Kidney glomerular epithelial cell (primary cell): Measurements from ENCODE around the gene PRR5L.

Experiments used
- DNase-seq: peaks from one replicate; lab custom pipeline; 2025; lab: John Stamatoyannopoulos, UW

The PRR5L gene, protein sequence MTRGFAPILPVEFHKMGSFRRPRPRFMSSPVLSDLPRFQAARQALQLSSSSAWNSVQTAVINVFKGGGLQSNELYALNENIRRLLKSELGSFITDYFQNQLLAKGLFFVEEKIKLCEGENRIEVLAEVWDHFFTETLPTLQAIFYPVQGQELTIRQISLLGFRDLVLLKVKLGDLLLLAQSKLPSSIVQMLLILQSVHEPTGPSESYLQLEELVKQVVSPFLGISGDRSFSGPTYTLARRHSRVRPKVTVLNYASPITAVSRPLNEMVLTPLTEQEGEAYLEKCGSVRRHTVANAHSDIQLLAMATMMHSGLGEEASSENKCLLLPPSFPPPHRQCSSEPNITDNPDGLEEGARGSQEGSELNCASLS

DNA sequence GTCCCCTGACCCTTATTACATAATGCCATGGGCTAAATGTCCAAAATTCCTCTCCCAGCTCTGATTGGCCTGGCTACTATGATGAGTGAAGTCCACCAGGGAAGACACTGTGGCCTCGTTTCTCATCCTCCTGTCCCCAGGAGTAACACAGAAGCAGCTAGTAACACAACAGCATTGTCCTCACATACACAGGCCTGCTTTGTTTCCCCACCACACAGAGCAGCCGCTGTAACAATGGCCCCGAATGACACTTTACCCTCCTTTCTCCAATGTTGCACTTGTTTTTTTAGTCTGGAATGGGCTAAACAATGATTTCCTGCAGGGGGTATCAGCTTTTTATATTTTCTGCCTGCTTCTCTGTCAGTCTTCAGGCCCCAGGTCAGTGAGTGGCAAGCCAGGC is at the start of gene PRR5L:
PRR5L (plus strand) TSS at position 363 of the 400 bp plus-strand sequence. CDS start 104,834 bp downstream, outside the sequence.
- no peak for DNase-seq

DNA sequence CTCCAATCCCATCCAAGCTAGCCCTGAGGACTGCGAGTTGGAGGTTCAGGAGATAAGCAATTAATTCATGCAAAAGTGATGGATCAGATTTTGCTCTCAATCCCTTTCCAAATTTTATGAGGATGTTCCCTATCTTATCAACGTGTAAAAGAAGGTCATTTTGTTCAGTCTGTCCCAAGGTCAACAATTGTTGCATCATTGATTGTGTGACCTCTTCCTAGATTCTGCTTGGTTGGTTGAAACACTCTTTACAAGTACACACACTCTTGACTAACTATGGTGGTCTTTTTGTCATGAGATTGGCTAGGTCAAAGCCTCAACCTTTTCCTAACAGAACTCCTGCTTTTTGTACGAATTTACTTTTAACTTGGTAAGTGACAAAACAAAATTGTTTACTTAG is 48.6 kb upstream of the PRR5L start:
- no peak for DNase-seq

DNA sequence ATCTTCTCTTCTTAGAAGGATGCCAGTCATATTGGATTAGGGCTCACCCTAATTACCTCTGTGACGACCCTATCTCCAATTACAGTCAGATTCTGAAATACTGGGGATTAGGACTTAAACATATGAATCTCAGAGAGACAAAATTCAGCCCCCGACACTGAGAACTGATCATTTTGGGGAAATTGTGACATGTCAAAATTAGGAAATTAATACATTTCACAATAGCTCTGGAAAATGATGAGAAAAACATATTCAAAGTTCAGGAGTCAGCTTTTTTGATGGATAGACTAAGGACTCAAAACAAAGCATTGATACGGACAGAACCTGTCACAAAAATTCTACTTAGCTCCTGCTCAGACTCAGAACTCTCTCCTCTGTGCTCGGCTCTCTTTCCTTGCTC is 47.7 kb upstream of the PRR5L start:
- no peak for DNase-seq

DNA sequence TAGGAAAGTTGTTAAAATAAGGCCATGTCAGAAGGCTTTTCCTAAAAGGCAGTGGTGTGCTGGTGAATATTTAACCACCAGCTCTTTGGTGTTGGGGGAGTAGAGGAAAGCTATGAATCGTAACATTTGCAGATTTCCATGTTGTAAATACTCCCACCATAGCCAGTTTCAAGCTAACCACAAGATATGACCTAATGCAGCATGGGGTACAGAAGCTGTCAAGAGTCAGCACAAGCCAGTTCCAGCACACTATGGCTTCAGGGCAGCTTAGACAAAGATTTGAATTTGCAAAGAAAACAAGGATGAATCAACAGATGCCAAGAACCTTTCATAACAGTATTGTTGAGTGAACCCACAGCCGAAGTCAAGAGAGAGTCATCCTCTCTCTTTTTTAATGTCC is 46.8 kb upstream of the PRR5L start:
- peak; percentile 97 for DNase-seq

DNA sequence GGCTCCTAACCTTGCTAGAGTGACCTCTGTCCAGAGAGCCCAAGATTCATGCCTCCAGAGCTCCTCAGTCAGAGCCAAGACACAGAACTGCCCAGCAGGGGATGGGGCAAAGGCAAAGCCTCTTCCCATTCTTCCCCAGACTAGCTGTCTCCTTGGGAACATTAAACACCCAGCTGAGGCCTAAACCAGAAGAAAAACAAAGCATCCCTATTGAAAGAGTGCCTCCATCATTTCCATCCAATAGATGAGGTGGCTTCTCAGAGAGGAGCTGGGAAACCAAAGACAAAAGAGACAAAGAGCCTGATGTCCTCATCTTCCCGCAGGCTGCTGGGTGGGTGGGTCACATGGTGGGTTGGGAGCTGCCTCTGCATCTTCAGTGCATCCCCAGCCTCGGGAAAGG is 44.3 kb upstream of the PRR5L start:
- no peak for DNase-seq

DNA sequence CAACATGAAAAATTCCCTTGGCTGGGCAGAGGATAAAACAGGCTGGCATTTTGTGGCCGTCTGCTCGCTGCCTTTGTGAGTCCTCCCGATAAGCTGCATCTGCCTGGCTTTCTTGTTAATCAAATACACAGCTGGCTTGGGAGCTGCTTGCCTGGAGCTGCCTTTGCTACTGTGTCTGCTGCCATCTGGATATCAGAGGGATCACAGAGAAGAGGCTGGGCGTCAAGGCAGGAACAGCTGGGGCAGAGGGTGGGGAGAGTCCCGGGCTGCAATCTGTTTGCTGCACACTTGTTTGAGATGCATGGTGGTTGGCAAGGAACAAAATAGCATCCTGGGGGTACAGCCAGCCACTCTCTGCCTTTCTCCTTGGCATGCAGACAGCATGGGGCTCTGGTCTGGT is 42.9 kb upstream of the PRR5L start:
- DNase-seq: no peak

DNA sequence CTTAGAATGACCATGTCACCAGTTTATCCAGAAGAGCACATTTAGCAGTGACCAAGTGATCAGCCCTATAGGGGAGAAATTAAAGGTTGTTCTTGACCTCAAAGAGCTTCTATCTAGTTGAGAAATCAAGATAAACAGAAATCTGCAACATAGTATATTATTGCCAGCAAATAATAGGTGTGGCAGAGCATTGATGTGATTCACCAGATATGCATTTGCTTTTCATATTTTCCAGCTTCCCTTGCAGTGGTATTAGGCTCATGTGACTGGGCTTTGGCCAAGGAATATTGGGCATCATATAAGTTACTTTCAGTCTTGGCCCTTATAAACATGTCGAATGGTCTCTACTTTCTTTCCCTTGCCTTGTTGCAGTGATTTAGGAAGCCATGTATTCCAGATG is 41.4 kb upstream of the PRR5L start:
- DNase-seq: no peak

DNA sequence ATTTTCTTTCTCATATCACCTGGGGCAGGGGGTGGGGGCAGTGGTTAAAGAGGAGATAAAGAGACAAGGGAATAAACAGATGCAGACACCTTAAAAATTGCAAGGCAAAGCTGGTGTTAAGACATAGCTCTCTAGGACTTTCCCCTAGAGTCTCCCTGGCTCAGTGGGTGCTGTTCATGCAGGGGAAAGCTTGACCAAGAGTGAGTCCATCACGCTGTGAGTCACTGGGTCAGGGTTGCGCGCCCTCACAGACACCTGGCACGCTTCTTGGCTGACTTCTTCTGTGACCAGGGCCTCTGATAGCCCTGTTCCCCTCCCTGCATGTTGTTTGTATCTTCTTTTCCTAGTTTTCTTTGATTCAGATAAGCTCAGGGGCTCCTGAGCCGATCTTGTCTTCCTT is 38.7 kb upstream of the PRR5L start:
- DNase-seq: peak; percentile 43

DNA sequence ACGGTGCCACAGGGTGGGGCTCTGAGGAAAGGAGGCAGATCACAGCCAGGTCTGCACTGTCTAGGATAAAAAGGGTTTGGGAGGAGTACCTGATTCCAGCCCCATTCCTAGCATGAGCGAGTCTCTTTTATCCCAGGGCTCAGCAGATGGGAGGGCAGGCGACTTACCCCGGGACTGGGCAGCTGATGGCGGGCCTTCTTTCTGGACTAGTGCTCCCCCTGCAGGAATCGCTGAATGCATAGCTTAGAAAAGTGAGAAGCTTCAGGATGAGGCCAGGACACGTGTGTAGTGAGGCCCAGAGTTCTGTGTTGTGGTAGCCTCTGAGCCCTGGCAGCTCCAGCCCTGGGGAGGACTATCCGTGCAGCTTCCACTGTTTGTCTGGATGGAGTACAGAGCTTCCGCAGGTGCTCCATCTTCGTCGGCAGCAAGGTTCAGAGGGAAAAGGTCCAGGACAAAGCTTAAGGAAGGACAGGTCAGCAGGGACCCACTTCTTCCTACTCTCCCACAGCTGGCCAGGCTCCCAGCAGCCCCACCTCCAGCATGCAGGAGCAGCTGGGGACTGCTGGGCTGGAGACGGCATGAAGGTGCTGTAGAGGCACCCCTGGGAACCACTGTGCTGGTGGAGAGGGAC is 37.2 kb upstream of the PRR5L start:
- peak; percentile 56 for DNase-seq

DNA sequence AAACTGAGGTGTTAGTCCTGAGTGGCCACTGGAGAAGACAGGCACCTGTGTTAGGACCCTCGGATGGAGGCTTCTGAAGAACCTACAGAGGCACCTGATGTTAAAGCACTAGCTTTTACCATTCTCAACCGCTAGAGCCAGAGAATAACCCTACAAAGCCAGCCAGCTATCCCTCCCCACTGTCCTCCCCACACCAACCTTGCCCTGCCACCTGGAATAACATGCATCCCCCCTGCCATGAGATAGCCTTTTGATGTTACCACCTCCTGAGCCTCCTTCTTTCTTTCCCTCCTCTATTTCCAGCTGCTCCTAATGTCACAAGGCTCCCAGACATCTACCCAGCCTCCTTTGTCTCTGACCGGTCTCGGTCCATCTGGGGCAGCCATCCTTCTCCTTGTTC is 35.0 kb upstream of the PRR5L start:
- no peak for DNase-seq

DNA sequence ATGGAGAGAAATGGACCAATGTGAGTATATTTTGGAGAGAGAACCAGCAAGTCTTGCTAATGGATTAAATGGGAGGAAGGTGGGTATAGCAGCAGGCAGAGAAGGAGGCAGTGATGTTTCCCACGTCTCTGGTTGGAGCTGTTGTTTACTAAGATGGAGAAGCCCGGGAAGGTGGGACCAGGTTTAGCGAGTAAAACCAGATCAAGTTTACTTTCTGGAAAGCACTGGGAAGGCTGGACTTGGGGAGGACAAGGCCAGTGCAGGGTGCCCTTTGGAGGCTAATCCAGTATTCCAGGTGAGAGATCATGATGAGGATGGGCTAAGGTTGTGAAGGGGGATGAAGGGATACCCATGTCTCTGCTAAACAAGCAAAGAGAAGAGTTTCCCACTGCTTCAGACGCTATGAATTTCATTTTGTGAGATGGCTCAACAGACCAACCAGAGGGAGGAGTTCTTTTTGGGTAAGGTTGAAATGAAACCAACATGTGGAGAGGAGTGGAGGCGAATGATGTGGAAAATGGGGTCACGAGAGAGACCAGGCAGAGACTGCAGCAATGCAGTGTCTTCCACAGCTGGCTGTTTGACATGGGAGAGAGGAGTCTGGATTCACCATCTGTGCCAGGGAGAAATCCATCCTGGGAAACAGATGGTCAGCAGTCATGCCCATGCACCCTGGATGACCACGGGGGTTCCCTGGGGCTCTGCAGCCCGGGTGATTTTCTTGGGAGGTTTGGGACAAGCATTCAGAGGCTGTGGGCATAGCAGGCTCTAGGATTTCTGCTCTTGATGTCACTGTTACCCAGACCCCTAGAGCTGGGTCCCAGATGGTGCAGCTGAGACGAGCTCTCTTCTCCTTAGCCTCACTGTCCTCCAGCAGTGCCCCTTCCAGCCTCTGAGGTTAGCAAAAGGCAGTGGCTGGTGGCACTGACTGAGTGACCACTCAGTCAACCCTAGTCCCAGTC is 31.8 kb upstream of the PRR5L start:
- no peak for DNase-seq

DNA sequence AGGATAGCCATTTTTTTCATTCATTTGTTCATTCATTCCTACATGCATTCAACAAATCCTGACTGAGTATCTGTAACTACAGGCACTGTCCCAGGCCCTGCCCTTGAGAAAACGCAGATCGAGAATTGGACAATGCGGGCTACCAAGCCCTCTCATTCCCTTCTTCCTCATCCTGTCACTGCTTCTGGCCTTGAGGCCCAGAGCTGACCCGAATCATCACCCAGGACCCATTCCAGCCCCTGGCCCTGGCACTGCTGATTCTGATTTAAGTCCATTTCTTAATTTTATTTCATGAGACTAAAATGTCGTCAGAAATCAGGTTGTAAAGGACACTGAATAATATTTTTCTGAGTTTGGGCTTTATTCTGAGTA is 31.1 kb upstream of the PRR5L start:
- DNase-seq: no peak

DNA sequence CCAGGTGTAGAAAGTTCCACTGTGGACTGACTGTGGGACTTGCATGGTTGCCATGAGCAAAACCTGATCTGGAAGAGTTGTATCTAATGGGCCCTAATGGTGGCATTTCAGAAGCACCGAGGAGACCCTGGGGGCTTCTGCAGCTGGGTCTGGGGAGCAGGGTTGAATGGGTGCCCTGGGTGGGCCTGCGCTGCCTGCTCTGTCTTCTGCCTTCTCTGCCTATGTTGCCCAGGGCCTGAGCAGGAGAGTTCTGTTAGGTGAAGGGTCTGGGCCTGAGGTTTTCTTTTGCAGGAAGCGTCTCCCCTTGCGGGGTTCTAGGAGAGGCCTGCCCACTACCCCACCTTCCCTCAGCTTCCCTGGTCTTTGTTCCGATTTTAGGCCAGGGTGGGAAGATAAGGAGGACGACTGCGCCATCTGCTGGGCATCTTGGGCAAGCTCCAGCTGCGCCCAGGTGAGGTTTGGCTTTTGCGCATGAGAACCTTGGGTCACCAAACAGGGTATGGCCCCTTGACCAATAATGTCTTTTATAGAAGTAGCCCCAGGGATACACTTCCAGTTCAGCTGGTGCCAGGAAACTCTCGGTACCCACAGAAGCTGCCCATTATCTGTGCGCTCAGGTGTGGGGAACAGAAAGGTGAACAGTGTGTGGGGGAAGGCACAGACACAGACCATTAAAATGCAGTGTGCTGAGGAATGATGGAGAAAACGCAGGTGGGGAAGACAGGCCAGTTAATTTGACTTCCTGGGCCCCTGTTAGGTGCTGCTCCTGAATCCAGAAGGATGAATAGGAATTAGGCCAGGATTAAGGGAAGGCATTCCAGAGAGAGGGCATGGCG is 30.1 kb upstream of the PRR5L start:
- peak; percentile 24 for DNase-seq

DNA sequence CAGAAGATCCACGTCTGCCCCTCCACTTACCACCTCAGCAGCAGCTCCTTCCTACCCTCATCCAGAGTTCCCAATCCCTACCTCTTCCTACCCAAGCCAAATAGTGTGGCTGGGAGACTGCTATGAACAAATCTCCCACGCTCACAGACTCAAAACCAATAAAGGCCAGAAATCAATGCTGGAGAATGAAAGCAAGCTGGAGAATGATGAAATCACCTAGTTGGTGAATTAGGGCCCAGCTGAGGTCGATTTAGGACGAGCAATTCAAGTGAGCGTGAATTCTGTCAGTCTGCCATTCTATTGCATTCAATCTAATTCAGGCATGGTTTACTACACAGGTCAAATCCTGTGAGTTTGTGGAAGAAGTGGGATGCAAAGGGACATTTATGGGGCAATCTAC is 29.3 kb upstream of the PRR5L start:
- no peak for DNase-seq

DNA sequence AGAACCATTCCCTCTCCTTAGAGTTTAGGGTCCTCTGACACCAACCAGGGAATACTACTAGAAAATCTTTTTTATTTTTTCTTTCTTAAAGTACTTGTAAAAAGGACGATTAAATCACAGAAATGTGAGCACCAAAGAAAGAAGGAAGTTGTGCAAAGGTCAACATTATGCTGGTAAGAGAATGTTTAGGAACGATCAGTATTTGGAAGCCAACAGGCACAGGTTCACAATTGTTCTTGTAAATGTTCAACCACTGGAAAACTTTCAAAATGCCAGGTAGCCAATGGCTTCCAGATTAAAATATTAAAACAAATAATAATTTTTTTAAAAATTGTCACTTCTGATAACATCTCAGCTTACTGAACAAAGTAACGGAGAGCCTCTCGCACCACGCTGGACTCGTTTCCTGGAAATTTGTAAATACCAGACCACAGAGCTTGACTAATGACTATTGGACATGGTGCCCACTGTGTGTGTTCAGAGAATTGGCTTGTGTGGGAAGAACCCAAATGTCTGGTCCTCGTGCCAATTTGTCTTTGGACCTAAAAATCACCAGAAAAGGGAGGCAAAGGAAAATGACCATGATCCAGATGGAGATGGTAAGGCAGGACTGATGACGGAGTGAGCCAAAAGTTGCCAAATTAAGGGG is 27.6 kb upstream of the PRR5L start:
- DNase-seq: no peak

DNA sequence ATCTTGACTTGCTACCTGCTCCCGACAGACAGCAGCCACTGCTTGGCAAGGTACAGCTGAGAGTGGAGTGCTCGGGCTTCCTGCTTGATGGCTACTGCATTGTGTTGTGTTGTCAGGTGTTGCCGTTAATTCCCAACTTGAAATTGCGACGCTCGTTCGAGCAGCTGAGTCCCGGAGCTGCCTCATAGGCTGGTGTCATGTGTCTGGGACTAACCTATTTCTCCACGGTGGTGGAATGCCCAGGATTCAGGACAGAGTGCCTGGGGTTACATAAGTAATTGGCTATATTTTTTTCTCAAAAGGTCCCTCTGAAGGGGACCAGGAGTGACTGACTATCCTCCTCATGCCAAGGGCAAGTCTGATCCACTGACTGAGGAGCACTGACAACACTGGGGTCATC is 25.4 kb upstream of the PRR5L start:
- DNase-seq: no peak

DNA sequence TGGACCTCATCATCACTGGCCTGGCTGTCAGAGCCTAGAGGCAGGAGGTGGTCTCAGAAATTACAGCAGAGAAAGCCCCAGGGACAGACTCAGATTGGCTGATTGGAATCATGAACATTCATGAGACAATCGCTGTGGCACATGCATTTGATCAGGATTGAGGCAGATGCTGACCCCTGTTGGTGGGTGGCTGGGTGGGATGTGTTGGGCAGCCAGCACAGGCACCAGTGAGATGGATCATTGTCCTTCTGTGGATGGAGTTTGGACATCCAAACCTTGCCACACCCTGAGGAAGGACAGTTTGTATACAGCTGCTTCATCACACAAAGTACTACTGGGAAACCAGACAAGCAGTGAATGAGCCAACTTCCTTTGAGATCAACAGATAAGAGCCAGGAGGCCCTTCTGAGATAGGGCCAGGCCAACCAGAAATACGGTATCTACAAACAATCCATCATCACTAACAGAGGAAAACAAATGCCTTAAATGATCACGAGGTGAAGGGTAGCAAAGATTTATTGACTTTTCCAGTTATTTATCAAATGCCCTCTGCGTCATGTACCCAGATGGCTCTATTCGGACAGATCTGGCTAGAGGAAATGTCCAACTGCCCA is 24.2 kb upstream of the PRR5L start:
- no peak for DNase-seq

DNA sequence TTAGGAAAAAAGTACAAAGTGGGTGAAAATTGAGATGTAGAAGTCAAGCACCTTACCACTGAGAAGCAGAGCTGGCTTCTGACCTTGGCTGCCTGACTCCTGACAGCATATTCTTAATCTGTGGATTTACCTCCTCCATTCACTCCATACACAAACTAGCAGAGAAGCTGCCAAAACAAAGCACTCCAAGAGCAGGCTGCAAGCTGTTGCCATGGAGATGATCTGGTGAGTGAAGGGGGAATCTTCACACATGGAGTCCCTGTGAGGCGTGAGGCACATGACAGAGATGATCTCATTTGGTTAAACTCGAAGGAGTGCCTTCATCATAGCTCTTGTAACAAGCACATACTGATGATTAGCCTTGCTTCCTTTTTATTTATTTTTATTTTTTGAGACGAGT is 23.0 kb upstream of the PRR5L start:
- no peak for DNase-seq

DNA sequence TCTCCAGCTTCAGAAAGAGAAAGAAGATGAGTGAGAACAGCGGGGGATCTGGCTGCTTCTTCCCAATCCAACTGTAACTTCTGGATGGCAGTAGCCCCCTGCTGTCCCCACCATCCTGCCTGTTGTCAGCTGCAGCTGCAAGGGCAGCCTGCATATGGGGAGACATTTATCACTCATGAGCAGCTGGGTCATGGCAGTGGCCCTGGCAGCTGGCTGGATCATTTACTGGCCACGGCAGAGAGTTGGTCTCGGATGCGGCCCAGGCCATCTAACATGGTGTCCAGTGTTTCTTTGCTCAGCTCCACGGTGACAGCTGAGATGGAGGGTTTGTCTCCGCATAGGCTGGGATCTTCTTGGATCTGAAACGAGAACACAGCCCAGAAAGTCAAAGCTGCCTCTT is 21.7 kb upstream of the PRR5L start:
- no peak for DNase-seq

DNA sequence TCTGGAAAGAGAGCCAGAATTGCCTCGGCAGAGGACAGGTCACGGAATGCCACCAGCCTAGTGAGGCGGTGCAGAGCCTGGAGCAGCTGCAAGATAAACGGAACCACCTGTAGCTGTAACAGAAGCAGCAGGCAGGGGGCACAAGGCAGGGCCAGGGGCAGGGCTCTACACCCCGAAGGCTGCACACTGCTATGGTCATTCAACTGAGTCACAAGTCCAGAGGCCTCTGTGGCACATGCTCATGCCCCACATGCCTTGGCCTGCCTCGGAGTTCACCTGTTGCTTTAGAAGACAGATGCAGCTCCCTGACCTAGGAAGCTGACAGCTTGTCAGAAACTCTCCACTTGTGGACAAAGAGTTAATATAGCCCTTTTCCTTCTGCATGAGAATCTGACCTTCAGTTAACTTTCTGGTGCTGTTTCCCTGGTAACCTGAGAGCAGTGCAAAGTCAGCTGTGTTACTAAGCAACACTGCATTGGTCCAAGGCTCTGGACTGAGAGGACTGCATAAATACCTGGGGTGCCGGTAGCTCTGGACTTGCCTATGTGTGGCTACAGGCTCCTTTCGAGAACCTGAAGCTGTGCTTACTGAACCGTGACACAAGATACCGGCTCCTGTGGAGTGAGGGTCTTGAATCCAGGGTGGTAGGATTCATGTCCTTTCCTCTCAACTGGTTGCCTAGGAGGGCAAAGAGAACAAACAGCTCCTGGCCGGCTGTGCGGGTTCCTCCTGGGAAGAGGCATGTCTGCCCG is 17.4 kb upstream of the PRR5L start:
- no peak for DNase-seq
